Retinal pigment epithelial cell (primary cell): ENCODE results near the gene SYMPK.

Experiments used
- DNase-seq: peaks from one replicate; pipeline ENCODE4 v3.0.0-alpha.2; 2010; ENCODE audit warnings: low read depth
- H3K4me3 ChIP-seq: 2 replicates; pipeline ENCODE4 v1.5.1; 2011; ENCODE audit warnings: mild to moderate bottlenecking, low read length, control low read depth, moderate library complexity
- TF ChIP-seq, protein P1 (sequence below): conservative IDR thresholded peaks from 2 replicates; pipeline ENCODE4 v1.5.1; 2011; ENCODE audit warnings: low read depth, low read length, control low read depth, inconsistent platforms

Gene SYMPK

DNA sequence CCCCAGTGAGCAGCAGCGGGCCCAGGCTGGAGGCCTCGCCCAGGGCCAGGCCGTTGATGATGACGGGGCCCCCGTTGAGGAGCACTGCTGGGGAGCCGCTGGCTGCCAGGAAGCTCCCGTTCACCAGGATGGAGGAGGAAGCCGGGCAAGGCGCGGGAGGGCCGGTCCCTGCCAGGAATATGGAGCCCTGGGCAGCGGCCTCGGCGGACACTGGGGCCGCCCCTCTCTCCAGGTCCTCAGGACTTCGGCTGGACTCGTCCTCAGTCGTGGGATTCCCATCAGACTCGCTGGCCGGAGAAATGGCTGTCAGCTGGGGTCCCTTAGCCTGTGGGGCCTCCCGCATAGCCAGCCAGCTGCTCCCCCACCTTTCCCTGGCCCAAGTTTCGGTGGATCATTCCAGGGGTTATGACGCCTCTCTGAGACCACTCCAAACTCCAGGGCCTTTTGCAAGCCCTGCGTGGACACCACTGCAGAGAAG is 96.0 kb downstream of the SYMPK start:
- H3K4me3 ChIP-seq, result peak overlapping the region; percentile 77
- TF ChIP-seq, protein P1, sequence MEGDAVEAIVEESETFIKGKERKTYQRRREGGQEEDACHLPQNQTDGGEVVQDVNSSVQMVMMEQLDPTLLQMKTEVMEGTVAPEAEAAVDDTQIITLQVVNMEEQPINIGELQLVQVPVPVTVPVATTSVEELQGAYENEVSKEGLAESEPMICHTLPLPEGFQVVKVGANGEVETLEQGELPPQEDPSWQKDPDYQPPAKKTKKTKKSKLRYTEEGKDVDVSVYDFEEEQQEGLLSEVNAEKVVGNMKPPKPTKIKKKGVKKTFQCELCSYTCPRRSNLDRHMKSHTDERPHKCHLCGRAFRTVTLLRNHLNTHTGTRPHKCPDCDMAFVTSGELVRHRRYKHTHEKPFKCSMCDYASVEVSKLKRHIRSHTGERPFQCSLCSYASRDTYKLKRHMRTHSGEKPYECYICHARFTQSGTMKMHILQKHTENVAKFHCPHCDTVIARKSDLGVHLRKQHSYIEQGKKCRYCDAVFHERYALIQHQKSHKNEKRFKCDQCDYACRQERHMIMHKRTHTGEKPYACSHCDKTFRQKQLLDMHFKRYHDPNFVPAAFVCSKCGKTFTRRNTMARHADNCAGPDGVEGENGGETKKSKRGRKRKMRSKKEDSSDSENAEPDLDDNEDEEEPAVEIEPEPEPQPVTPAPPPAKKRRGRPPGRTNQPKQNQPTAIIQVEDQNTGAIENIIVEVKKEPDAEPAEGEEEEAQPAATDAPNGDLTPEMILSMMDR, result no peak
- DNase-seq, result no peak

DNA sequence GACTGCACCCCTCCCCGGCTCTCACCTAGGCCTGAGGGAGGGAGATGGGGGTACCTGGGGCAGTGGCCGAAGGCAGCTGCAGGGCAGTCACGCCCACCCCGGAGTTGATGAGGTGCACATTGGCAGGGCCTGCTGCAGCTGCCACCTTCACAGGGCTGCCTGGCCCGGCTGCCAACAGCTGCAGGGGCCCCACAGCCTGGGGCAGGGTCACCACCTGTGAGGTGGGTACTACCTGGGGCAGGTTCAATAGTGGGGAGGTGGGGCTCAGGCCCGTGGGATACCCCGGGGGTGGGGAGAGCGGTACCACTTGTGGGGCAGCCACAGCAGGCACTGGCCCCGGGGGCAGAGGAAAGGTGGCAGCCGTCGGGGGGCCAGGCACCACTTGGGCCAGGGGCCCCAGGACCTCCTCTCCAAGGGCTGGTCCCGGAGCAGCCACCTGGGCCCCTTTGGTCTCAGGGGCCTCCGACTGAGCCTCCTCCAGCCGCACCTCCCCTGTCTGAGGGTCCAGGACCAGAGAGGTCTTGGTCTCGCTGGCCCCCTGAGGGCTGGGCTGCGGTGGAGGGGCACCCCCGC is 96.6 kb downstream of the SYMPK start:
- TF ChIP-seq, protein P1, result no peak
- DNase-seq, result no peak
- H3K4me3 ChIP-seq, result no peak overlapping the region

DNA sequence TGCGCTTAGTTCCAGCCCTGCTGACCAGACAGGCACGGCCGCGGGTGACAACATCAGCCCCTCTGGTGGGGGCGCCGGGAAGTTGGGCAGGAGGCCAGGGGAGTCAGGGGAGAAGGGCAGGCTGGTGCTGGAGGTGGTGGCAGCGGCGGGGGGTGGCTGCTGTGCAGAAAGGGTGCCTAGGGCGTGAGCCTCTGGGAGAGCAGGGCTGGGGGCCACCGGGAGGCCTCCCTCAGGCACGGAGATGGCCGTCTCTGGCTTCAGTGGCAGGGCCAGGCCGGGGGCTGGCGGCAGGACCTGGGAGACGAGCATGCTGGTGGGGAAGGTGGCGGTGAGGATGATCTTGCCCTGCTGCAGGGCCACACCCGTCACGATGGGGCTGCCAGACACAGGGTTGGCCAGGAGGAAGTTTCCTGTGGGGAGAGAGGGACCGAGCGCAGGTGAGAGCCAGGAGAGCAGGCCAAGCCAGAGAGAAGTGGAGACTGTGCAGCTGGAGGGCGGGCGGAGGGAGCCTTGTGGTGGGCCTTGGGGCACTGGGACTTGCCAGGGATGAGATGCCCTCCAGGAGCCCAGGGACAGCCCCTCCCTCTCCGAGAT is 97.1 kb downstream of the SYMPK start:
- no peak overlapping the region for H3K4me3 ChIP-seq
- TF ChIP-seq, protein P1, result no peak
- DNase-seq, result no peak
